Ishikawa (cell line): ENCODE results near the gene ETV6.

Experiments
- CEBPB ChIP-seq: IDR thresholded peaks from 2 replicates; pipeline ENCODE4 v1.6.1; 2012
- CREB1 ChIP-seq: IDR thresholded peaks from 2 replicates; pipeline ENCODE4 v1.6.1; 2012; ENCODE audit warnings: low read depth
- EGR1 ChIP-seq: IDR thresholded peaks from 2 replicates; pipeline ENCODE4 v1.6.1; 2012
- EP300 ChIP-seq: IDR thresholded peaks from 2 replicates; pipeline ENCODE4 v1.6.1; 2012; ENCODE audit warnings: borderline replicate concordance
- FOXM1 ChIP-seq: IDR thresholded peaks from 2 replicates; pipeline ENCODE4 v1.6.1; 2012; ENCODE audit warnings: low read depth, borderline replicate concordance
- NFIC ChIP-seq: IDR thresholded peaks from 2 replicates; pipeline ENCODE4 v1.6.1; 2012
- RAD21 ChIP-seq: IDR thresholded peaks from 2 replicates; pipeline ENCODE4 v1.6.1; 2012; ENCODE audit warnings: low read depth
- TAF1 ChIP-seq: IDR thresholded peaks from 2 replicates; pipeline ENCODE4 v1.6.1; 2012; ENCODE audit warnings: low read depth, mild to moderate bottlenecking
- TCF12 ChIP-seq: IDR thresholded peaks from 2 replicates; pipeline ENCODE4 v1.6.1; 2012; ENCODE audit warnings: low read depth
- TEAD4 ChIP-seq: IDR thresholded peaks from 2 replicates; pipeline ENCODE4 v1.6.1; 2012
- YY1 ChIP-seq: IDR thresholded peaks from 2 replicates; pipeline ENCODE4 v1.6.1; 2012; ENCODE audit warnings: low read depth
- ZBTB7A ChIP-seq: IDR thresholded peaks from 2 replicates; pipeline ENCODE4 v1.6.1; 2012; ENCODE audit warnings: low read depth
- TF ChIP-seq, protein P1 (sequence below): IDR thresholded peaks from 2 replicates; pipeline ENCODE4 v1.6.1; 2012; ENCODE audit warnings: low read depth, mild to moderate bottlenecking
- TF ChIP-seq, protein P2 (sequence below): IDR thresholded peaks from 2 replicates; pipeline ENCODE4 v1.6.1; 2012
- TF ChIP-seq, protein P3 (sequence below): IDR thresholded peaks from 2 replicates; pipeline ENCODE4 v1.6.1; 2012

The ETV6 gene

GRCh38 chr12:11767798-11768197, 118.3 kb downstream of the ETV6 start:
- TF ChIP-seq CREB1 (no peak), EGR1 (no peak), TEAD4 (no peak), CEBPB (no peak), NFIC (no peak)
- TF ChIP-seq, protein P1, sequence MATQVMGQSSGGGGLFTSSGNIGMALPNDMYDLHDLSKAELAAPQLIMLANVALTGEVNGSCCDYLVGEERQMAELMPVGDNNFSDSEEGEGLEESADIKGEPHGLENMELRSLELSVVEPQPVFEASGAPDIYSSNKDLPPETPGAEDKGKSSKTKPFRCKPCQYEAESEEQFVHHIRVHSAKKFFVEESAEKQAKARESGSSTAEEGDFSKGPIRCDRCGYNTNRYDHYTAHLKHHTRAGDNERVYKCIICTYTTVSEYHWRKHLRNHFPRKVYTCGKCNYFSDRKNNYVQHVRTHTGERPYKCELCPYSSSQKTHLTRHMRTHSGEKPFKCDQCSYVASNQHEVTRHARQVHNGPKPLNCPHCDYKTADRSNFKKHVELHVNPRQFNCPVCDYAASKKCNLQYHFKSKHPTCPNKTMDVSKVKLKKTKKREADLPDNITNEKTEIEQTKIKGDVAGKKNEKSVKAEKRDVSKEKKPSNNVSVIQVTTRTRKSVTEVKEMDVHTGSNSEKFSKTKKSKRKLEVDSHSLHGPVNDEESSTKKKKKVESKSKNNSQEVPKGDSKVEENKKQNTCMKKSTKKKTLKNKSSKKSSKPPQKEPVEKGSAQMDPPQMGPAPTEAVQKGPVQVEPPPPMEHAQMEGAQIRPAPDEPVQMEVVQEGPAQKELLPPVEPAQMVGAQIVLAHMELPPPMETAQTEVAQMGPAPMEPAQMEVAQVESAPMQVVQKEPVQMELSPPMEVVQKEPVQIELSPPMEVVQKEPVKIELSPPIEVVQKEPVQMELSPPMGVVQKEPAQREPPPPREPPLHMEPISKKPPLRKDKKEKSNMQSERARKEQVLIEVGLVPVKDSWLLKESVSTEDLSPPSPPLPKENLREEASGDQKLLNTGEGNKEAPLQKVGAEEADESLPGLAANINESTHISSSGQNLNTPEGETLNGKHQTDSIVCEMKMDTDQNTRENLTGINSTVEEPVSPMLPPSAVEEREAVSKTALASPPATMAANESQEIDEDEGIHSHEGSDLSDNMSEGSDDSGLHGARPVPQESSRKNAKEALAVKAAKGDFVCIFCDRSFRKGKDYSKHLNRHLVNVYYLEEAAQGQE = no peak

DNA sequence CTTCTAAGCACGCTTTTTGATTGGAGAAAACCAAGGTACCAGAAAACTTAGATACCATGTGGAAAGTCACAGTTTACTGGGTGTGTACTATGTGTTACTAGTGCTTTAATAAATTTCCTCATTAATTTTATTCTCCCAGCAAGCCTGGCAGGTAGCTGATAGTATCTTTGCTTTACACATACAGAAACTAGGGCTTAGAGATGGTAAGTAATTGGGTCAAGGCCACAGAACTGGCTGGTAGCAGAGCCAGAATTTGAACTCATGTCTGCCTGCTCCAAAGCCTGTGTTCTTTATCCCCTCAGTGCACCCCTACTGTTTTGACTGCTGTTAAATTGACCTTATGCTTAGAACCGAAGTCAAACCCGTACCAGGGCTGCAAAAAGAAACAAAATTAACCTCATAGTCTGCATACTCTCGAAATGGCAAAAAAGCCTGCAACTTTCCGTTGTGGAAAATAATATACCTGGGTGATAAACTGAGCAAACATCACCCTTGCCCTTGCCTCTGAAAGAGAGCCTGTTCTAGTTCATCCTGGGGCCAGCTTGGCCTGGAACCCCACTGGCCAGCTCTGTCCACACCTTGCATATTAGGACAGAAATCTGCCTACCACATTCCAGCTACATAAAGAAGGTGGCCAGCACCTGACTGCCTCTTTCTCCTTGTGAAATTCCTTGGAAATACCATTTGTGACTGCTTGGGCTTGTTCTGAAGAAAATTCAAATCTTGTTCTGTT, 118.9 kb downstream of the ETV6 start:
- TF ChIP-seq ZBTB7A = no peak
- TF ChIP-seq EGR1 = no peak
- TF ChIP-seq CEBPB = no peak
- TF ChIP-seq TEAD4 = no peak
- TF ChIP-seq, protein P1 = no peak
- TF ChIP-seq TAF1 = no peak
- no peak for TF ChIP-seq FOXM1
- TF ChIP-seq TCF12 = no peak
- no peak for TF ChIP-seq EP300
- no peak for TF ChIP-seq NFIC
- no peak for TF ChIP-seq YY1
- TF ChIP-seq CREB1 = no peak
- no peak for TF ChIP-seq RAD21
- TF ChIP-seq, protein P2, sequence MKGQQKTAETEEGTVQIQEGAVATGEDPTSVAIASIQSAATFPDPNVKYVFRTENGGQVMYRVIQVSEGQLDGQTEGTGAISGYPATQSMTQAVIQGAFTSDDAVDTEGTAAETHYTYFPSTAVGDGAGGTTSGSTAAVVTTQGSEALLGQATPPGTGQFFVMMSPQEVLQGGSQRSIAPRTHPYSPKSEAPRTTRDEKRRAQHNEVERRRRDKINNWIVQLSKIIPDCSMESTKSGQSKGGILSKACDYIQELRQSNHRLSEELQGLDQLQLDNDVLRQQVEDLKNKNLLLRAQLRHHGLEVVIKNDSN = no peak
- TF ChIP-seq, protein P3, sequence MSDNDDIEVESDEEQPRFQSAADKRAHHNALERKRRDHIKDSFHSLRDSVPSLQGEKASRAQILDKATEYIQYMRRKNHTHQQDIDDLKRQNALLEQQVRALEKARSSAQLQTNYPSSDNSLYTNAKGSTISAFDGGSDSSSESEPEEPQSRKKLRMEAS = no peak

DNA sequence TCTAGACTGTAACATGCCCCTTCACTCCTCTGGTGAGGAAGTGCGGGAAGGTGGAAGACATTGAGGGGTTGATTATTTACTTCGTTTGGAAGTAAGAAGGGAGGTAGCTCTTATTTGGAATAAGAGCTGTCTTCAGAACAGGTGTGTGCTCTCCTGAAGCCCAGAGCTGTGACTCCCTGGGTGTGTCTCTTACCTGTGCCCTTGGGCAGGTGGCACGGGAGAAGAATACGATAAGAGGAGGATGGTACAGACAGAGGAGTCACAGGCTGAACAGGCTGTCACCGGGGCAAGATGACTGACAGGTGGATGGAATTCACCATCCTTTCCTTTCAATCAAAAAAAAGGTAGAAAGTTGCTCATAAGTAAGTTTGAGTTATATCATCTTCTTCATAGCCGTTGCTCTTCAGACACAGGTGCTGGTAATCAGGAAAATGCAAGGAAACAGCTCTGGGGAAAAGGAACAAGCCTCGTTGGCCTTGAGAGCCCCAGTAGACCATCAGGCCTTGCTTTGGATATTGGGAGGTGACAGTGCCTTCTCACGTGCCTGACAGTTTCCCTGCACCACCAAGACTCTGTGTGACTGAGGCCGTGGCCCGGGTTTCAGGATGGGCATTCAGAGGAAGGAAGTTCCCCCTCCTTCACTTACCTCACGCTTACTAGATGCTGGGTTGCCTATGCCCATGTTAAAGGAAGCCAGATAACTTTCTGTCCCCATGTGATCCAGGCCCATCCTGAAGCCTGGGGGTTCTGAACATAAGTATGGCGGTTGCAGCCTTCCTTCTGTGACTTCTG, 120.4 kb downstream of the ETV6 start:
- TF ChIP-seq TAF1 = no peak
- TF ChIP-seq, protein P3 = no peak
- no peak for TF ChIP-seq CEBPB
- TF ChIP-seq CREB1 = no peak
- TF ChIP-seq ZBTB7A = no peak
- no peak for TF ChIP-seq YY1
- no peak for TF ChIP-seq EP300
- TF ChIP-seq, protein P2 = no peak
- no peak for TF ChIP-seq NFIC
- TF ChIP-seq FOXM1 = no peak

GRCh38 chr12:11771356-11771755, 121.9 kb downstream of the ETV6 start:
- no peak for TF ChIP-seq CEBPB
- no peak for TF ChIP-seq YY1
- no peak for TF ChIP-seq NFIC
- TF ChIP-seq, protein P2 = no peak
- no peak for TF ChIP-seq TAF1
- no peak for TF ChIP-seq CREB1
- no peak for TF ChIP-seq ZBTB7A
- no peak for TF ChIP-seq FOXM1
- TF ChIP-seq TCF12 = no peak
- no peak for TF ChIP-seq EGR1

GRCh38 chr12:11771895-11772502, 122.5 kb downstream of the ETV6 start:
- no peak for TF ChIP-seq NFIC
- no peak for TF ChIP-seq TCF12
- TF ChIP-seq EGR1 = no peak
- TF ChIP-seq TEAD4 = no peak
